Mesendoderm (in vitro differentiated cells): ENCODE results near the gene PPP2R3B.
"Not testable (repeated sequence)": the region's sequence is repeated elsewhere in the genome, so short reads cannot be mapped to it uniquely, and the experiment has no call there.

Source experiments
- DNase-seq: peaks from one replicate; pipeline ENCODE4 v3.0.0; 2013
- H2AK5ac ChIP-seq: 2 replicates; pipeline ENCODE4 v1.6.1; 2013; ENCODE audit warnings: low read length, inconsistent platforms
- H2BK120ac ChIP-seq: 2 replicates; pipeline ENCODE4 v1.6.1; 2013; ENCODE audit warnings: low read depth, mild to moderate bottlenecking, low read length, moderate library complexity, mixed read lengths
- H2BK15ac ChIP-seq: replicated peaks from 2 replicates; pipeline ENCODE4 v1.6.1; 2013; ENCODE audit warnings: low read depth, mild to moderate bottlenecking, moderate library complexity
- H2BK5ac ChIP-seq: 2 replicates; pipeline ENCODE4 v1.6.1; 2013; ENCODE audit warnings: low read length, inconsistent platforms
- H3K18ac ChIP-seq: 2 replicates; pipeline ENCODE4 v1.6.1; 2013; ENCODE audit warnings: mild to moderate bottlenecking, low read length, mixed read lengths
- H3K23ac ChIP-seq: one replicate; pipeline ENCODE4 v1.6.1; 2013; ENCODE audit warnings: low read length
- H3K27ac ChIP-seq: 2 replicates; pipeline ENCODE4 v1.5.1; 2013; ENCODE audit warnings: low read depth, mild to moderate bottlenecking, inconsistent platforms, low read length, moderate library complexity
- H3K27me3 ChIP-seq: 2 replicates; pipeline ENCODE4 v1.6.1; 2013; ENCODE audit warnings: low read length, control low read depth, mild to moderate bottlenecking, inconsistent platforms; ENCODE audit not compliant: insufficient read depth, poor library complexity
- H3K36me3 ChIP-seq: 2 replicates; pipeline ENCODE4 v1.6.1; 2013; ENCODE audit warnings: low read length, inconsistent platforms; ENCODE audit not compliant: control insufficient read depth, insufficient read depth
- H3K4ac ChIP-seq: one replicate; pipeline ENCODE4 v1.6.1; 2013; ENCODE audit warnings: low read depth, mild to moderate bottlenecking, low read length, moderate library complexity
- H3K4me1 ChIP-seq: 2 replicates; pipeline ENCODE4 v1.6.1; 2013; ENCODE audit warnings: low read depth, low read length, inconsistent platforms; ENCODE audit not compliant: control insufficient read depth
- H3K4me2 ChIP-seq: 2 replicates; pipeline ENCODE4 v1.6.1; 2013; ENCODE audit warnings: low read length
- H3K4me3 ChIP-seq: 2 replicates; pipeline ENCODE4 v1.5.1; 2013; ENCODE audit warnings: mild to moderate bottlenecking, low read length
- H3K56ac ChIP-seq: one replicate; pipeline ENCODE4 v1.6.1; 2013; ENCODE audit warnings: low read length
- H3K79me1 ChIP-seq: 2 replicates; pipeline ENCODE4 v1.6.1; 2013; ENCODE audit warnings: low read length, inconsistent platforms
- H3K79me2 ChIP-seq: 2 replicates; pipeline ENCODE4 v1.6.1; 2013; ENCODE audit warnings: mild to moderate bottlenecking, low read length; ENCODE audit not compliant: control insufficient read depth, insufficient read depth
- H3K9ac ChIP-seq: 2 replicates; pipeline ENCODE4 v1.6.1; 2013; ENCODE audit warnings: low read length, inconsistent platforms
- H4K5ac ChIP-seq: one replicate; pipeline ENCODE4 v1.6.1; 2013; ENCODE audit warnings: low read length
- H4K8ac ChIP-seq: one replicate; pipeline ENCODE4 v1.6.1; 2013; ENCODE audit warnings: low read depth, mild to moderate bottlenecking, control low read depth, low read length, moderate library complexity
- whole genome bisulfite sequencing: extraction: QIAGEN DNeasy Blood & Tissue Kit; methylation state at CpG from one replicate; pipeline ENCODE4 v1.1.7; 2013; ENCODE audit warnings: low lambda C conversion rate, missing lambda C conversion rate; ENCODE audit not compliant: insufficient coverage; ENCODE audit errors: extremely low coverage; 5-methylcytosine and 5-hydroxymethylcytosine counted together

PPP2R3B gene

DNA sequence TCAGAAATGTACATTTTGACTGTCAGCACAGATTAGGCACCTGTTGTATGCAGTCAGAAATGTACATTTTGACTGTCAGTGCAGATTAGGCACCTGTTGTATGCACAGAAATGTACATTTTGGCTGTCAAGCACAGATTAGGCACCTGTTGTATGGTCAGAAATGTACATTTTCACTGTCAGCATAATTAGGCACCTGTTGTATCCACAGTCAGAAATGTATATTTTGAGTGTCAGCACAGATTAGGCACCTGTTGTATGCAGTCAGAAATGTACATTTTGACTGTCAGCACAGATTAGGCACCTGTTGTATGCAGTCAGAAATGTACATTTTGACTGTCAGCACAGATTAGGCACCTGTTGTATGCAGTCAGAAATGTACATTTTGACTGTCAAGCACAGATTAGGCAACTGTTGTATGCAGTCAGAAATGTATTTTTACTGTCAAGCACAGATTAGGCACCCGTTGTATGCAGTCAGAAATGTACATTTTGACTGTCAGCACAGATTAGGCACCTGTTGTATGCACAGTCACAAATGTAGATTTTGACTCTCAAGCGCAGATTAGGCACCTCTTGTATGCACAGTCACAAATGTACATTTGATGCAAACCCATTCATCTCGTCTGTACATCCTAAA, 80.0 kb downstream of the PPP2R3B start:
- H3K23ac ChIP-seq, H2BK120ac ChIP-seq, H2AK5ac ChIP-seq, H2BK15ac ChIP-seq, H3K4me1 ChIP-seq, DNase-seq, H4K5ac ChIP-seq, H3K79me1 ChIP-seq, H2BK5ac ChIP-seq, H3K27ac ChIP-seq, H3K4ac ChIP-seq, H3K4me3 ChIP-seq, H3K9ac ChIP-seq, H4K8ac ChIP-seq, H3K18ac ChIP-seq, H3K4me2 ChIP-seq, H3K27me3 ChIP-seq, H3K79me2 ChIP-seq, H3K56ac ChIP-seq: not testable (repeated sequence)
- no CpG with 5 or more reads among the region's 3 CpGs for WGBS
- peaks cover 13% of the 10 kb centered on the region for H3K36me3 ChIP-seq

- H2AK5ac ChIP-seq, H2BK15ac ChIP-seq, H3K9ac ChIP-seq, H3K79me2 ChIP-seq, H3K79me1 ChIP-seq, H2BK5ac ChIP-seq, H4K8ac ChIP-seq, H3K27me3 ChIP-seq, H3K4me3 ChIP-seq, H3K4me1 ChIP-seq, H3K23ac ChIP-seq, DNase-seq, H3K4me2 ChIP-seq, H3K56ac ChIP-seq, H4K5ac ChIP-seq, H3K18ac ChIP-seq, H3K4ac ChIP-seq, H2BK120ac ChIP-seq, H3K27ac ChIP-seq: not testable (repeated sequence)
- H3K36me3 ChIP-seq = peaks cover 11% of the 10 kb centered on the region
- no CpG with 5 or more reads among the region's 12 CpGs for WGBS
Measured at GRCh38 chrX:305781-306613, 80.7 kb downstream of the PPP2R3B start.

DNA sequence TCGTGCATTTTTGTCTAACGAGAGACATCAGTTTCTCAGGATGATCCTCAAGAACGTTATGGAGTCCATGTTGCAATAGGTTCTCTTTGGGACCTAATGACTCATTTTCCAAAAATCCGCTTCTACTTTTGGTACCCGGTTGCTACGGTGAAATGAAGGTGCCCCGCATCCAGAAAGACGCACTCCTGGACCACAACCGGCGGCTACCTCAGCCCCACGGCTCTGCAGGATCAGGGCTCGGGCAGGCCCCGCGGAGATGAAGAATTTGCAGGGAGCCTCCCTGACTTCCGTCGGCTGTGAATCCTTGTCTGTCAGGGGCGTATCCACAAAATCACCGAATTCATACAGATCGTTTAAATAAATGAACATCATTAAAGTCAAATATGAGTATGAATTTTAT, 83.7 kb downstream of the PPP2R3B start:
- Histone ChIP-seq H3K27ac (no peak overlapping the region), H3K4me2 (no peak overlapping the region), H3K79me1 (peaks cover 2% of the 10 kb centered on the region), H2BK5ac (no peak overlapping the region), H4K5ac (no peak overlapping the region), H4K8ac (no peak overlapping the region), H3K4ac (no peak overlapping the region), H3K4me1 (no peaks in the 10 kb centered on the region), H3K56ac (no peak overlapping the region), H2BK120ac (no peak overlapping the region), H3K79me2 (no peaks in the 10 kb centered on the region), H3K9ac (no peak overlapping the region), H2AK5ac (no peak overlapping the region), H2BK15ac (no peak overlapping the region), H3K18ac (no peak overlapping the region), H3K27me3 (no peaks in the 10 kb centered on the region), H3K36me3 (peaks cover 14% of the 10 kb centered on the region), H3K4me3 (no peak overlapping the region), H3K23ac (no peak overlapping the region)
- DNase-seq = no peak
- no CpG with 5 or more reads among the region's 19 CpGs for WGBS

- no peak overlapping the region for H3K23ac ChIP-seq
- no peak overlapping the region for H3K4me2 ChIP-seq
- no peak overlapping the region for H3K9ac ChIP-seq
- no peak overlapping the region for H3K4me3 ChIP-seq
- no peak overlapping the region for H3K4ac ChIP-seq
- H3K27me3 ChIP-seq = no peaks in the 10 kb centered on the region
- H3K79me1 ChIP-seq = no peaks in the 10 kb centered on the region
- no peak overlapping the region for H2BK120ac ChIP-seq
- H2BK15ac ChIP-seq = no peak overlapping the region
- DNase-seq = no peak
- H2BK5ac ChIP-seq = no peak overlapping the region
- whole genome bisulfite sequencing = no CpG with 5 or more reads among the region's 8 CpGs
- H2AK5ac ChIP-seq = no peak overlapping the region
- H3K56ac ChIP-seq = no peak overlapping the region
- no peak overlapping the region for H3K27ac ChIP-seq
- H4K5ac ChIP-seq = no peak overlapping the region
- no peak overlapping the region for H3K18ac ChIP-seq
- H3K36me3 ChIP-seq = peaks cover 16% of the 10 kb centered on the region
- H3K79me2 ChIP-seq = no peaks in the 10 kb centered on the region
- no peaks in the 10 kb centered on the region for H3K4me1 ChIP-seq
- no peak overlapping the region for H4K8ac ChIP-seq
Measured at GRCh38 chrX:300334-300733, 86.4 kb downstream of the PPP2R3B start.

GRCh38 chrX:298993-299392, 87.7 kb downstream of the PPP2R3B start:
- Histone ChIP-seq H4K8ac (no peak overlapping the region), H3K4ac (no peak overlapping the region), H3K9ac (no peak overlapping the region), H3K27ac (no peak overlapping the region), H3K36me3 (peaks cover 16% of the 10 kb centered on the region), H3K4me1 (no peaks in the 10 kb centered on the region), H2BK5ac (no peak overlapping the region), H3K23ac (no peak overlapping the region), H2BK120ac (no peak overlapping the region), H3K4me2 (no peak overlapping the region), H3K4me3 (no peak overlapping the region), H2AK5ac (no peak overlapping the region), H3K27me3 (no peaks in the 10 kb centered on the region), H2BK15ac (no peak overlapping the region), H3K56ac (no peak overlapping the region), H3K79me2 (no peaks in the 10 kb centered on the region), H4K5ac (no peak overlapping the region), H3K79me1 (no peaks in the 10 kb centered on the region), H3K18ac (no peak overlapping the region)
- no peak for DNase-seq
- no CpG with 5 or more reads among the region's 36 CpGs for WGBS
